Measurements from ENCODE around the gene NFKBIL1.

Gene NFKBIL1

GRCh38 chr6:31541059-31541657 lies 6.2 kb upstream of the NFKBIL1 start:
- H3K4me3 ChIP-seq (ENCODE audit: low read depth, low read length) = peak overlapping the region; percentile 92
- peak; percentile 89 for DNase-seq (ENCODE audit: low read depth)
- TF ChIP-seq, protein P1, sequence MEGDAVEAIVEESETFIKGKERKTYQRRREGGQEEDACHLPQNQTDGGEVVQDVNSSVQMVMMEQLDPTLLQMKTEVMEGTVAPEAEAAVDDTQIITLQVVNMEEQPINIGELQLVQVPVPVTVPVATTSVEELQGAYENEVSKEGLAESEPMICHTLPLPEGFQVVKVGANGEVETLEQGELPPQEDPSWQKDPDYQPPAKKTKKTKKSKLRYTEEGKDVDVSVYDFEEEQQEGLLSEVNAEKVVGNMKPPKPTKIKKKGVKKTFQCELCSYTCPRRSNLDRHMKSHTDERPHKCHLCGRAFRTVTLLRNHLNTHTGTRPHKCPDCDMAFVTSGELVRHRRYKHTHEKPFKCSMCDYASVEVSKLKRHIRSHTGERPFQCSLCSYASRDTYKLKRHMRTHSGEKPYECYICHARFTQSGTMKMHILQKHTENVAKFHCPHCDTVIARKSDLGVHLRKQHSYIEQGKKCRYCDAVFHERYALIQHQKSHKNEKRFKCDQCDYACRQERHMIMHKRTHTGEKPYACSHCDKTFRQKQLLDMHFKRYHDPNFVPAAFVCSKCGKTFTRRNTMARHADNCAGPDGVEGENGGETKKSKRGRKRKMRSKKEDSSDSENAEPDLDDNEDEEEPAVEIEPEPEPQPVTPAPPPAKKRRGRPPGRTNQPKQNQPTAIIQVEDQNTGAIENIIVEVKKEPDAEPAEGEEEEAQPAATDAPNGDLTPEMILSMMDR (IDR thresholded peaks at IDR 0.05; ENCODE audit: low read depth, low read length) = no peak
- no peak for TF ChIP-seq MYC (IDR thresholded peaks at IDR 0.05; ENCODE audit: low read depth, low read length)
- no peak for TF ChIP-seq POLR2A (IDR thresholded peaks at IDR 0.05; ENCODE audit: extremely low read depth, insufficient read length)
- TF ChIP-seq, protein P2, sequence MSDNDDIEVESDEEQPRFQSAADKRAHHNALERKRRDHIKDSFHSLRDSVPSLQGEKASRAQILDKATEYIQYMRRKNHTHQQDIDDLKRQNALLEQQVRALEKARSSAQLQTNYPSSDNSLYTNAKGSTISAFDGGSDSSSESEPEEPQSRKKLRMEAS (IDR thresholded peaks at IDR 0.05; ENCODE audit: low read depth, low read length) = no peak

DNA sequence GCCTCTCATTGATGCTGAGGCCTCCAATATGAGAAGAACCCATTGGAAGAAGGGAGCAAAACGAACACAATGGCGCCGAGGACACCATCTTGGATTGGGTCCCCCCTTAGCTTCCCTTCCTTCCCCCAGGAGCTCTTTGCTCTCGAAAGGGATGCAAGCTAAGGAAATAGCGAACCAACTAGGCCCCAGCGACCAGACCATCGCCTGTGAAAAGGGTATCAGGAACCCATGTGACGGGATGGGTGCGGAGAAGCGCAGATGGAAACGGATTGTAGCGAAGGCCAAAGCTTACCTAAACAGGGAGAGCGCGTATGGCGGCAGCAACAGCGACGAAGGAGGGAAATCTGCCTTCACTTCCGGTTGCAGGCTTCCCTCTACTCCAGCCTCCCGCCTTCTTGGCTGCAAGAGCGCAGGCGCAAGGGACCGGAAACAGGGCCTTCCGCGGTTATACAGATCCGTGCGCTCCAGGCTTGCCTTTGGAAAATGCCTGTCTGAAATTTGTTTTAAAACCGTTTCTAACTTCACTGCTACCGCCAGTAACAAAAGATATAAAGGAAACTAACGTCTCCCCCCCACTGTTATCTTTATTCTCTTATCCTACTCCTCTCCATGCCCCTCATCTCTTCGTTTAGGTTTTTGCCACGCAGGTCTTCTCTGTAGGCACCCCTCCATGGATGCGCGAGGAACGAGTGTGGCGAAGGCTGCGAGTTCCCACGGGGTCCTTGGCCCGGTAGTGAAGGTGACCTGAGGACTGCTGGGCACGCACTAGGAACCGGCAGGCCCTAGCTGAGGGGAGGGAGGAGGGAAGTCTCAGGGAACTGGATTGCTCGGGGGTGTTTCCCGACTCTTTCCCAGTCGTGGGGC lies 5.5 kb upstream of the NFKBIL1 start, which contains the start of gene DDX39B:
TSS of gene DDX39B (minus strand) at position 346 of the 864 bp plus-strand sequence. CDS start 1,471 bp downstream, outside the sequence.
- peak; percentile 89 for TF ChIP-seq MYC (IDR thresholded peaks at IDR 0.05; ENCODE audit: low read depth, low read length)
- TF ChIP-seq, protein P2 (IDR thresholded peaks at IDR 0.05; ENCODE audit: low read depth, low read length) = peak; percentile 52; the same call in 1 of the 2 replicates
- TF ChIP-seq POLR2A (IDR thresholded peaks at IDR 0.05; ENCODE audit: extremely low read depth, insufficient read length) = peak; percentile 89
- TF ChIP-seq, protein P1 (IDR thresholded peaks at IDR 0.05; ENCODE audit: low read depth, low read length) = no peak
- peak; percentile 99 for DNase-seq (ENCODE audit: low read depth)
- peak within 1 kb of the TSS; percentile 92 for H3K4me3 ChIP-seq (ENCODE audit: low read depth, low read length)

GRCh38 chr6:31543639-31544038 lies 3.8 kb upstream of the NFKBIL1 start:
- H3K4me3 ChIP-seq (ENCODE audit: low read depth, low read length) = peak overlapping the region; percentile 92
- TF ChIP-seq POLR2A (IDR thresholded peaks at IDR 0.05; ENCODE audit: extremely low read depth, insufficient read length) = no peak
- TF ChIP-seq, protein P2 (IDR thresholded peaks at IDR 0.05; ENCODE audit: low read depth, low read length) = no peak
- TF ChIP-seq, protein P1 (IDR thresholded peaks at IDR 0.05; ENCODE audit: low read depth, low read length) = no peak
- no peak for TF ChIP-seq MYC (IDR thresholded peaks at IDR 0.05; ENCODE audit: low read depth, low read length)
- DNase-seq (ENCODE audit: low read depth) = no peak

GRCh38 chr6:31544676-31545075 lies 2.7 kb upstream of the NFKBIL1 start:
- no peak for DNase-seq (ENCODE audit: low read depth)

GRCh38 chr6:31545291-31545690 lies 2.1 kb upstream of the NFKBIL1 start:
- no peak overlapping the region for H3K4me3 ChIP-seq (ENCODE audit: low read depth, low read length)
- no peak for DNase-seq (ENCODE audit: low read depth)
- no peak for TF ChIP-seq POLR2A (IDR thresholded peaks at IDR 0.05; ENCODE audit: extremely low read depth, insufficient read length)

More at GRCh38 chr6:31544676-31545075, 2.7 kb upstream of the NFKBIL1 start:
- H3K4me3 ChIP-seq (ENCODE audit: low read depth, low read length) = no peak overlapping the region
- TF ChIP-seq POLR2A (IDR thresholded peaks at IDR 0.05; ENCODE audit: extremely low read depth, insufficient read length) (no peak), MYC (IDR thresholded peaks at IDR 0.05; ENCODE audit: low read depth, low read length) (no peak)
- TF ChIP-seq, protein P1 (IDR thresholded peaks at IDR 0.05; ENCODE audit: low read depth, low read length) = no peak
- TF ChIP-seq, protein P2 (IDR thresholded peaks at IDR 0.05; ENCODE audit: low read depth, low read length) = no peak

All from NB4 (cell line).